SU-DHL-6 (cell line): ENCODE measurements around the gene ATP5PO.

Experiments used
- CTCF ChIP-seq: fragments of 200-600 bp; sonication (generic); IDR thresholded peaks from one replicate; pipeline ENCODE4 v1.5.1; 2017; ENCODE audit warnings: antibody characterized with exemption, mild to moderate bottlenecking, low read length, moderate library complexity; ENCODE audit not compliant: insufficient read depth, poor library complexity, severe bottlenecking
- EZH2phosphoT487 ChIP-seq: fragments of 200-600 bp; sonication (generic), shearing (Covaris generic); conservative IDR thresholded peaks from 2 replicates; pipeline ENCODE4 v1.6.1; 2018; ENCODE audit warnings: mild to moderate bottlenecking, antibody characterized with exemption, low read length, moderate library complexity, mixed read lengths

- TF ChIP-seq CTCF (no peak), EZH2phosphoT487 (no peak)
These were observed 18.9 kb downstream of the ATP5PO start for GRCh38 chr21:33896691-33897090.
